ENCODE data around the gene CTDSP2.

DNA sequence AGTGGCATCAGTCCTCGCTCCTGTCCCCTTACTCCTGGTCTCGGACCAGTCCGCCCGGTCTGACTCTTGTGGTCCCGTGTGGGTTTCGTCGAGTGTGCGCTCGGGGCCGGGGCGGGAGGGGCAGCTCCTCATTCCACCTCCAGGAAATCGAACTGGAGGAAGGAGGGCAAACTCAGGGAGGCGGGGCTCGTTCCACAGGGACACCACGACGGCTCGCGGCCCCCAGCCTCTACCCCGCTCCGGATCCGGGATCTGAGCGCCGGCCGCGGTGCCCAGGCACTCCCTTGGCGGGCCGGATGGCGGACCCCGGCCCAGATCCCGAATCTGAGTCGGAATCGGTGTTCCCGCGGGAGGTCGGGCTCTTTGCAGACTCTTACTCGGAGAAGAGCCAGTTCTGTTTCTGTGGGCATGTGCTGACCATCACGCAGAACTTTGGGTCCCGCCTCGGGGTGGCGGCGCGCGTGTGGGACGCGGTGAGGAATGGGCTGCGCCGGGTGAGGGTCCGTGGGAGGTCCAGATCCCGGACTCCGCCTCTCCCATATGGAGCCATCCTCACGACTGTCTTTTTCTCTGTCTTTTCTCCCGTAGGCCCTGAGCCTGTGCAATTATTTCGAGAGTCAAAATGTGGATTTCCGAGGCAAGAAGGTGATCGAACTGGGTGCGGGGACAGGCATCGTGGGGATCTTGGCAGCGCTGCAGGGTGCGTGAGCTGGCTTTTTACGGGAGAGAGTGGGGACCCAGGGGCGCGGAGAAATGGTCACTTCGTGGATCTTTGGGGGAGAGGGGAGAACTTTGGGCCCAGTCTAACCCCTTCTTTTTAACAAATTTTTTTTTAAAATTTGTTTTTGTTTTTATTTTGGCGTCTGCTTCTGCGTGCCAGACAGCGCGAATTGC lies 73.9 kb downstream of the CTDSP2 start, which contains the start of gene EEF1AKMT3:
- TF ChIP-seq, protein P1, sequence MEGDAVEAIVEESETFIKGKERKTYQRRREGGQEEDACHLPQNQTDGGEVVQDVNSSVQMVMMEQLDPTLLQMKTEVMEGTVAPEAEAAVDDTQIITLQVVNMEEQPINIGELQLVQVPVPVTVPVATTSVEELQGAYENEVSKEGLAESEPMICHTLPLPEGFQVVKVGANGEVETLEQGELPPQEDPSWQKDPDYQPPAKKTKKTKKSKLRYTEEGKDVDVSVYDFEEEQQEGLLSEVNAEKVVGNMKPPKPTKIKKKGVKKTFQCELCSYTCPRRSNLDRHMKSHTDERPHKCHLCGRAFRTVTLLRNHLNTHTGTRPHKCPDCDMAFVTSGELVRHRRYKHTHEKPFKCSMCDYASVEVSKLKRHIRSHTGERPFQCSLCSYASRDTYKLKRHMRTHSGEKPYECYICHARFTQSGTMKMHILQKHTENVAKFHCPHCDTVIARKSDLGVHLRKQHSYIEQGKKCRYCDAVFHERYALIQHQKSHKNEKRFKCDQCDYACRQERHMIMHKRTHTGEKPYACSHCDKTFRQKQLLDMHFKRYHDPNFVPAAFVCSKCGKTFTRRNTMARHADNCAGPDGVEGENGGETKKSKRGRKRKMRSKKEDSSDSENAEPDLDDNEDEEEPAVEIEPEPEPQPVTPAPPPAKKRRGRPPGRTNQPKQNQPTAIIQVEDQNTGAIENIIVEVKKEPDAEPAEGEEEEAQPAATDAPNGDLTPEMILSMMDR (IDR thresholded peaks at IDR 0.05; ENCODE audit: control extremely low read depth in 1 of 3, insufficient read depth in 1 of 3, low read depth in 1 of 3, low read length in 3 of 3), result no peak
- TF ChIP-seq SP1 (IDR thresholded peaks at IDR 0.05; ENCODE audit: low read depth, low read length) (no peak), KDM1A (IDR thresholded peaks at IDR 0.05; ENCODE audit: borderline replicate concordance, low read length) (no peak), RAD21 (IDR thresholded peaks at IDR 0.05 in 1 of 2, conservative IDR thresholded peaks at IDR 0.05 in 1 of 2; ENCODE audit: low read depth in 2 of 2, low read length in 2 of 2) (no peak), POLR2A (IDR thresholded peaks at IDR 0.05; ENCODE audit: control extremely low read depth in 1 of 2, low read depth in 2 of 2, low read length in 2 of 2) (no peak), EZH2 (IDR thresholded peaks at IDR 0.05; ENCODE audit: low read depth, low read length, severe bottlenecking) (no peak), RNF2 (IDR thresholded peaks at IDR 0.05; ENCODE audit: borderline replicate concordance, low read depth, low read length, missing control alignments, poor library complexity, severe bottlenecking) (no peak), EP300 (IDR thresholded peaks at IDR 0.05; ENCODE audit: borderline replicate concordance in 1 of 2, low read depth in 2 of 2, low read length in 2 of 2) (no peak), JUN (IDR thresholded peaks at IDR 0.05; ENCODE audit: low read depth, low read length) (no peak), CBX8 (IDR thresholded peaks at IDR 0.05; ENCODE audit: borderline replicate concordance, low read depth, low read length) (no peak), SIX5 (IDR thresholded peaks at IDR 0.05; ENCODE audit: low read depth, low read length) (no peak)
- TF ChIP-seq, protein P2, sequence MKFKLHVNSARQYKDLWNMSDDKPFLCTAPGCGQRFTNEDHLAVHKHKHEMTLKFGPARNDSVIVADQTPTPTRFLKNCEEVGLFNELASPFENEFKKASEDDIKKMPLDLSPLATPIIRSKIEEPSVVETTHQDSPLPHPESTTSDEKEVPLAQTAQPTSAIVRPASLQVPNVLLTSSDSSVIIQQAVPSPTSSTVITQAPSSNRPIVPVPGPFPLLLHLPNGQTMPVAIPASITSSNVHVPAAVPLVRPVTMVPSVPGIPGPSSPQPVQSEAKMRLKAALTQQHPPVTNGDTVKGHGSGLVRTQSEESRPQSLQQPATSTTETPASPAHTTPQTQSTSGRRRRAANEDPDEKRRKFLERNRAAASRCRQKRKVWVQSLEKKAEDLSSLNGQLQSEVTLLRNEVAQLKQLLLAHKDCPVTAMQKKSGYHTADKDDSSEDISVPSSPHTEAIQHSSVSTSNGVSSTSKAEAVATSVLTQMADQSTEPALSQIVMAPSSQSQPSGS (IDR thresholded peaks at IDR 0.05; ENCODE audit: low read length), result no peak

All from H1 (cell line).